Prostate gland (tissue), 2 donors: ENCODE data around the gene UNC93A. TPM values are rescaled to one million over a fixed set of nuclear protein-coding genes. Genes with fewer than 3 reads are reported as not detected.
"Not testable (repeated sequence)": the region's sequence is repeated elsewhere in the genome, so short reads cannot be mapped to it uniquely, and the experiment has no call there.

ENCODE experiments used
- DNase-seq: peaks from one replicate; pipeline ENCODE4 v3.0.0-alpha.2; 2019; ENCODE audit warnings: low spot score
- H3K27ac ChIP-seq, 2 donors: fragments of 200-600 bp; sonication (generic); 2 replicates each; pipeline ENCODE4 v1.5.1; 2017 to 2019
- H3K27me3 ChIP-seq: fragments of 200-600 bp; sonication (generic); replicated peaks from 2 replicates; pipeline ENCODE4 v1.5.1; 2019; ENCODE audit not compliant: insufficient read depth
- H3K36me3 ChIP-seq, 2 donors: fragments of 200-600 bp; sonication (generic); 1 replicate in 1 of 2; 2 replicates in 1 of 2; pipeline versions ENCODE4 v1.5.1 to v1.8.1; 2017 to 2019
- H3K4me1 ChIP-seq: fragments of 200-600 bp; sonication (generic); replicated peaks from 2 replicates; pipeline ENCODE4 v1.5.1; 2019
- H3K4me3 ChIP-seq, 2 donors: fragments of 200-600 bp; sonication (generic); 2 replicates each; pipeline ENCODE4 v1.5.1; 2017 to 2019
- H3K9me3 ChIP-seq: fragments of 200-600 bp; sonication (generic); 2 replicates; pipeline ENCODE4 v1.5.1; 2017
- POLR2A ChIP-seq: fragments of 450-650 bp; IDR thresholded peaks from one replicate; pipeline ENCODE4 v1.6.1; 2016; ENCODE audit warnings: antibody characterized with exemption, mild to moderate bottlenecking
- POLR2AphosphoS5 ChIP-seq: sonication (generic); formaldehyde crosslinking; IDR thresholded peaks from one replicate; pipeline ENCODE4 v1.6.1; 2017; ENCODE audit warnings: antibody characterized with exemption
- WGBS: methylation state at CpG from one replicate; pipeline ENCODE4 v1.1.5; 2018; 5-methylcytosine and 5-hydroxymethylcytosine counted together
- intact Hi-C: fragments of 100-400 bp; cut with DNase I; formaldehyde crosslinking; loops from one replicate; pipeline ENCODE4 v1.14.2; 2022
- total RNA-seq, 2 donors: library from RNA; depleted of rRNA; stranded (reverse); fragments of >200 nt; gene quantifications; one replicate each; pipeline ENCODE4 v1.1.0, GENCODE V29; 2016
- TF ChIP-seq, protein P1 (sequence below), 4 experiments: fragments of 200-600 bp in 2 of 4; fragments of 450-650 bp in 2 of 4; sonication (generic) in 2 of 4; IDR thresholded peaks; 1 replicate in 3 of 4; 2 replicates in 1 of 4; pipeline ENCODE4 v1.5.1; 2016 to 2019; ENCODE audit warnings: antibody characterized with exemption in 4 of 4, mild to moderate bottlenecking in 2 of 4, moderate library complexity in 2 of 4

The UNC93A gene
- total RNA-seq, 2 donors from 2014 or later, result 0.51 to 0.55 TPM

DNA sequence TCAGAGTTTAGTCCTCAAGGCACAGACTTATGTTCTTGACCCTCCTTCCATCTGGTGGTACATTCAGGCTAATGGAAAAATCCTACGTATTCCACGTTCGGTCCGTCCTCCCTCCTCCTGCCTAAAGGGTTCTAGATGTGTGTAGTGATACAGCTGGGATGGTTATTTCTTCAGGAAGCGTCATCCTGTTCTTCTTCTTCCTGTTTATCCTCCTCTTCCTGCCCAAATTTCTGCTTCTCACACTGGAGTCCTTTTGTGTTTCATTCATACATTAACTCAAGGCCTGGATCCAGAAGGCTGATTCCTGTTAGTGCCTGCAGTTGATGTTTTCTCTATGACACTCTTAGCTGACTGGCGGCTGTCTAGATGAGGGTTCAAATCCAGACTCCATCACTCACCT, 16.8 kb upstream of the UNC93A start:
- H3K27me3 ChIP-seq, result no peaks in the 10 kb centered on the region
- 75% methylated on average over 6 of the region's 6 CpGs for WGBS
- H3K4me3 ChIP-seq, result no peak overlapping the region
- H3K27ac ChIP-seq, result no peak overlapping the region
- no peaks in the 10 kb centered on the region for H3K4me1 ChIP-seq
- H3K9me3 ChIP-seq, result no peaks in the 10 kb centered on the region
- intact Hi-C loops, result no loop called here
- no peaks in the 10 kb centered on the region for H3K36me3 ChIP-seq
- DNase-seq, result no peak
- TF ChIP-seq POLR2AphosphoS5, result no peak
- TF ChIP-seq, protein P1, sequence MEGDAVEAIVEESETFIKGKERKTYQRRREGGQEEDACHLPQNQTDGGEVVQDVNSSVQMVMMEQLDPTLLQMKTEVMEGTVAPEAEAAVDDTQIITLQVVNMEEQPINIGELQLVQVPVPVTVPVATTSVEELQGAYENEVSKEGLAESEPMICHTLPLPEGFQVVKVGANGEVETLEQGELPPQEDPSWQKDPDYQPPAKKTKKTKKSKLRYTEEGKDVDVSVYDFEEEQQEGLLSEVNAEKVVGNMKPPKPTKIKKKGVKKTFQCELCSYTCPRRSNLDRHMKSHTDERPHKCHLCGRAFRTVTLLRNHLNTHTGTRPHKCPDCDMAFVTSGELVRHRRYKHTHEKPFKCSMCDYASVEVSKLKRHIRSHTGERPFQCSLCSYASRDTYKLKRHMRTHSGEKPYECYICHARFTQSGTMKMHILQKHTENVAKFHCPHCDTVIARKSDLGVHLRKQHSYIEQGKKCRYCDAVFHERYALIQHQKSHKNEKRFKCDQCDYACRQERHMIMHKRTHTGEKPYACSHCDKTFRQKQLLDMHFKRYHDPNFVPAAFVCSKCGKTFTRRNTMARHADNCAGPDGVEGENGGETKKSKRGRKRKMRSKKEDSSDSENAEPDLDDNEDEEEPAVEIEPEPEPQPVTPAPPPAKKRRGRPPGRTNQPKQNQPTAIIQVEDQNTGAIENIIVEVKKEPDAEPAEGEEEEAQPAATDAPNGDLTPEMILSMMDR (IDR thresholded peaks at IDR 0.05), result no peak
- no peak for TF ChIP-seq POLR2A

DNA sequence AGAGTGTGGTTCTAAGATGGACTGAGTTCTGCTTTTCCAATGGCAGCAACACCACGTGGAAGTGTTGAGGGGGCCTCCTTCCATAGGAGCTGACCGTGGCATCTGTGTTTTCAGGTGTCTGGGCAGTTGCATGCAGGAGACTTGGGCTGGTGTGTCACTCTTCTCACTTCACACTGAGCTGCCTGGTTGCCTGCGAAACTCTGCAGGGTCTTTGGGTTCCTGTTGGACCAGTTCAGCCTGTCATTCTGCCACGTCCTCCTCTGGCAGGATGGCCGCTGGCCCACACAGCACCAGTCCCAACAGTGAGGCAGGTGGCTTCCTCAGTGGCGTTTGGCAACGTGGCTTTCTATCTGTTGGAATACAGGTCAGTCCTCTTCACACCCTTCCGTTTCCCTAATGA, 16.1 kb upstream of the UNC93A start:
- peak; percentile 68 for TF ChIP-seq POLR2AphosphoS5
- no peak for TF ChIP-seq POLR2A
- TF ChIP-seq, protein P1 (IDR thresholded peaks at IDR 0.05), result no peak

DNA sequence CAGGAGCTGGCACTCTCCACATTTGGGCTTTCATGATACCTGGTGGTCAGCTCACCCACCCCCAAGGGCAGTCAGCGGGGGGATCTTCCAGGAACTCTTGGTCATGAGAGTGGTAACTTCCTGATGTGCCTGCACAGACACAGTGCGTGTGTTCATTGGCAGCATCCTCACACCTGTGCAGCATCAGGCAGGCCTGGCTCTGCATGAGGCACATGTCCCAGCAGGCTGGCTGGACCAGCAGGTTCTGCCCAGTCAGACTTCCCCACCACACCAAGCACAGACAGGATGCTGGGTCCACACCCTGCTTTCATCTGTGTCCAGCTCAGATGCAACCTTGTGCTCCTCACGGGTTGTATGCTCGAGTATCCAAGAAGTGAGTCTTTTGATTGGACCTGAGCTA, 15.7 kb upstream of the UNC93A start:
- TF ChIP-seq POLR2A (no peak), POLR2AphosphoS5 (no peak)
- TF ChIP-seq, protein P1 (IDR thresholded peaks at IDR 0.05), result no peak
- peak; percentile 48 for DNase-seq
- intact Hi-C loops, result no loop called here
- Histone ChIP-seq H3K27me3 (no peaks in the 10 kb centered on the region), H3K9me3 (no peaks in the 10 kb centered on the region), H3K27ac (no peak overlapping the region), H3K4me1 (no peaks in the 10 kb centered on the region), H3K36me3 (no peaks in the 10 kb centered on the region), H3K4me3 (no peak overlapping the region)
- 32% methylated on average over 4 of the region's 4 CpGs for WGBS

More for the DNA sequence above, 16.1 kb upstream of the UNC93A start:
- Histone ChIP-seq H3K36me3 (no peaks in the 10 kb centered on the region), H3K27ac (no peak overlapping the region), H3K4me3 (no peak overlapping the region), H3K27me3 (no peaks in the 10 kb centered on the region), H3K4me1 (no peaks in the 10 kb centered on the region), H3K9me3 (no peaks in the 10 kb centered on the region)
- 49% methylated on average over 8 of the region's 8 CpGs for WGBS
- DNase-seq, result peak; percentile 72
- intact Hi-C loops, result no loop called here

DNA sequence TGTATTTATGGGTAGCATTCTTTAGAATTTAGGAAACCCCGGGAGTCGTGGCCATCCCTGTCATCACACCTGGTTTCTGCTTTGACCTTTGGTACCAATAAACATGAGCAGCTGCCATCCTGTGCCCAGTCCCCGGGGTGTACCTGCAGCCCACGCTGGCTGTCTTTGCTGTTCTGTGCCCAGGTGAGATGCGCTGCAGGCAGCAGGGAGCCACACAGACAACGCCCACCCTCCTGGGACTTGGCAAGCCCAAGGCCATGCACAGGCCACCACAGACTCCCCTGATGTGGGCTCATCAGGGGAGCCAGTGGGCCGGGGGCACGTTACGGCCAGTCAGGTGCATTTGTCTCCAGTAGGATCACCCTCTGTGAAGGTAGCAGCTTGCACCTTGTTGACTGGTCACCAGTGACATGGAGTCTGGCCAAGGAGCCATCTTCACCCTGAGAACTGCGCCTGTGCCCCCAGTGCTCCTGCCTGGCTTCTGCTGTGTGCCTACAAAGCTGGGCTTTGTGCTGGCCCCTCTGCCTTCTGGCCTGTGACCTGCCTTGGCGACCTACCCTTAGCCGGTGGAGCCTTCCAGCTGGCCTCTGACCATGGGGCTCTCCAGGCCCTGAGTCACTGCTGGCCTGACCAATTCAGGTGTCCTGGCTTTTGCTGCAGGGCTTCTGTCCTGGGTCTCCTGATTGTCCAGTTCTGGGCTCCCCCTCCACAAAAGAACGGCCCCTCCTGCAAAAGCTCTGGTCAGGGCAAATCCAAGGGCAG, 14.2 kb upstream of the UNC93A start:
- intact Hi-C loops, result no loop called here
- 82% methylated on average over 13 of the region's 13 CpGs for WGBS

DNA sequence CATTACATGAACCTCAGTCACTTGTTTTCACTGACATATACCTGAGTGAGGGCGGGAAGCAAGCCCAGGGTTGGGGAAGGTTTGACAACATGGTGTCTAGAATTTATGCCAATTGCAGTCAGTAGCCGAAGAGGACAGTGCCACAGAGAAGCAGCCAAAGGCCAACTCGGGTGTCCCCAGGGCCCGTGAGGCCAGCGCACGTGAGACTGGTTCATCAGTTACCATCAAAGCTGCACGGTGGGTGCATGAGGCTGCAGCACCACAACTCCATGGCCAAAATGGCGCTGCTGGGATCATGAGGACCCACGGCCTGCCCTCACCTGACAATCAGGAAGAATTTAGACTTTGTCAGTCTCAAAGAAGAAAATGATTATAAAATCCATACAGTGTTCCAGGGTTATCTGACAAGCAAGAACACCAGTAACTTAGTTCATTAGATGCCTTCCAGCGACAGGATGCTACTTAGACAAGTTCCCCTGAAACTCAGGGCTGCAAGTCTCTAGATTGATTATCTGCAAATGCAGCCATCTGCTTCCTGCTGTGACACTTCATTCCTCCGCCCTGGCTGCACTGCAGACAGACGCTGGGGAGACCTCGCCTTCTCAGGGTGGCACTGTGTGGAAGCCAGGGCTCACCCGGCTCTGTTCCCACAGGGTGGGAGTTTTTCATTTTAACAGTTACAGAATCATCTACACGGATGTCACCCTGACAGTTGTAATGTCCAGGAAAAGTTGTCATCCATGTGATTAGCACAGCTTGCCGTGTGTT, 12.8 kb upstream of the UNC93A start:
- 77% methylated on average over 13 of the region's 16 CpGs for WGBS
- DNase-seq, H3K27ac ChIP-seq, H3K36me3 ChIP-seq, intact Hi-C loops, H3K4me1 ChIP-seq, H3K4me3 ChIP-seq, H3K27me3 ChIP-seq, H3K9me3 ChIP-seq: not testable (repeated sequence)

More for the DNA sequence above, 14.2 kb upstream of the UNC93A start:
- Histone ChIP-seq H3K4me3 (no peak overlapping the region), H3K36me3 (no peaks in the 10 kb centered on the region), H3K27me3 (no peaks in the 10 kb centered on the region), H3K9me3 (no peaks in the 10 kb centered on the region), H3K27ac (no peak overlapping the region), H3K4me1 (no peaks in the 10 kb centered on the region)
- no peak for DNase-seq
- no peak for TF ChIP-seq POLR2A
- TF ChIP-seq, protein P1 (IDR thresholded peaks at IDR 0.05), result no peak
- no peak for TF ChIP-seq POLR2AphosphoS5
